ENCODE measurements around the gene TPBGL. TPM values are rescaled to one million over a fixed set of nuclear protein-coding genes. Genes with fewer than 3 reads are reported as not detected.

TPBGL gene
- total and polyA plus RNA-seq, 8 donors: 0.09 to 1.3 (median 0.25) TPM; not detected in 1

- H3K27me3 ChIP-seq: no peaks in the 10 kb centered on the region
- peaks cover 0 to 98% of the 10 kb centered on the region in 2 donors for H3K36me3 ChIP-seq
- H3K4me3 ChIP-seq: no peak overlapping the region
- peaks cover 0 to 26% of the 10 kb centered on the region in 2 donors for H3K4me1 ChIP-seq
- peak overlapping the region; percentile 11 to 75 for H3K27ac ChIP-seq
- intact Hi-C loops (cut with DNase I): no loop called here
- peak; percentile 20 for ATAC-seq
- TF ChIP-seq CTCF (IDR thresholded peaks at IDR 0.05): no peak
- peak in 1 of 4 donors; percentile 73 for DNase-seq
- no peaks in the 10 kb centered on the region for H3K9me3 ChIP-seq
These were observed 35.0 kb downstream of the TPBGL start for GRCh38 chr11:75275581-75275980.

GRCh38 chr11:75276186-75276585, 35.6 kb downstream of the TPBGL start:
- DNase-seq (no peak), ATAC-seq (no peak)
- Histone ChIP-seq H3K9me3 (no peaks in the 10 kb centered on the region), H3K27ac (peak overlapping the region; percentile 11 to 75), H3K4me3 (no peak overlapping the region), H3K27me3 (no peaks in the 10 kb centered on the region), H3K4me1 (peaks cover 0 to 30% of the 10 kb centered on the region in 2 donors), H3K36me3 (peaks cover 0 to 98% of the 10 kb centered on the region in 2 donors)
- no peak for TF ChIP-seq CTCF (IDR thresholded peaks at IDR 0.05)
- intact Hi-C loops (cut with DNase I): no loop called here

GRCh38 chr11:75276686-75277085, 36.1 kb downstream of the TPBGL start:
- Histone ChIP-seq H3K36me3 (peaks cover 0 to 98% of the 10 kb centered on the region in 2 donors), H3K9me3 (no peaks in the 10 kb centered on the region), H3K4me1 (peaks cover 0 to 32% of the 10 kb centered on the region in 2 donors), H3K27ac (peak overlapping the region; percentile 11 to 75), H3K27me3 (no peaks in the 10 kb centered on the region), H3K4me3 (no peak overlapping the region)
- no peak for ATAC-seq
- no peak for DNase-seq
- TF ChIP-seq CTCF (IDR thresholded peaks at IDR 0.05): no peak
- intact Hi-C loops (cut with DNase I): no loop called here

GRCh38 chr11:75277211-75277805, 36.7 kb downstream of the TPBGL start:
- peaks cover 0 to 98% of the 10 kb centered on the region in 2 donors for H3K36me3 ChIP-seq
- TF ChIP-seq CTCF (IDR thresholded peaks at IDR 0.05): no peak
- intact Hi-C loops (cut with DNase I): no loop called here
- no peak for ATAC-seq
- no peaks in the 10 kb centered on the region for H3K9me3 ChIP-seq
- H3K27me3 ChIP-seq: no peaks in the 10 kb centered on the region
- peak overlapping the region in 1 of 2 donors; percentile 75 for H3K27ac ChIP-seq
- peaks cover 0 to 32% of the 10 kb centered on the region in 2 donors for H3K4me1 ChIP-seq
- DNase-seq: no peak
- no peak overlapping the region for H3K4me3 ChIP-seq

- H3K36me3 ChIP-seq: peaks cover 0 to 98% of the 10 kb centered on the region in 2 donors
- TF ChIP-seq CTCF (IDR thresholded peaks at IDR 0.05): no peak
- intact Hi-C loops (cut with DNase I): no loop called here
- DNase-seq: peak in 1 of 4 donors; percentile 31
- H3K9me3 ChIP-seq: no peaks in the 10 kb centered on the region
- ATAC-seq: no peak
- H3K4me3 ChIP-seq: no peak overlapping the region
- no peak overlapping the region for H3K27ac ChIP-seq
- peaks cover 0 to 32% of the 10 kb centered on the region in 2 donors for H3K4me1 ChIP-seq
- H3K27me3 ChIP-seq: no peaks in the 10 kb centered on the region
These were observed 37.6 kb downstream of the TPBGL start for GRCh38 chr11:75277991-75278790.

Measured in left lung (tissue), 10 donors.